Stimulated activated memory B cell treated with anti-CD40 and anti-IgM and Interleukin-4, amounts not matched to agents 10 μg/mL and 1 μg/mL and 100 μg/mL, for 72 hours (primary cell): Measurements from ENCODE around the gene SBK1.

Source experiments
- ATAC-seq: fragments of 150-1000 bp; cut with Tn5 transposase; 2 replicates; pipeline ENCODE4 v1.10.0; 2021
- H3K27ac Mint-ChIP-seq: one replicate; pipeline ENCODE4 v1.8.0; 2022; ENCODE audit warnings: mild to moderate bottlenecking, mixed read lengths
- H3K27me3 Mint-ChIP-seq: one replicate; pipeline ENCODE4 v1.8.0; 2022; ENCODE audit warnings: mixed read lengths
- H3K36me3 Mint-ChIP-seq: one replicate; pipeline ENCODE4 v1.8.0; 2022; ENCODE audit warnings: mixed read lengths
- H3K4me1 Mint-ChIP-seq: one replicate; pipeline ENCODE4 v1.8.0; 2022; ENCODE audit warnings: mixed read lengths
- H3K4me3 Mint-ChIP-seq: one replicate; pipeline ENCODE4 v1.8.0; 2022; ENCODE audit warnings: mild to moderate bottlenecking, moderate library complexity, mixed read lengths
- H3K9me3 Mint-ChIP-seq: one replicate; pipeline ENCODE4 v1.8.0; 2022; ENCODE audit warnings: mixed read lengths

Gene SBK1

DNA sequence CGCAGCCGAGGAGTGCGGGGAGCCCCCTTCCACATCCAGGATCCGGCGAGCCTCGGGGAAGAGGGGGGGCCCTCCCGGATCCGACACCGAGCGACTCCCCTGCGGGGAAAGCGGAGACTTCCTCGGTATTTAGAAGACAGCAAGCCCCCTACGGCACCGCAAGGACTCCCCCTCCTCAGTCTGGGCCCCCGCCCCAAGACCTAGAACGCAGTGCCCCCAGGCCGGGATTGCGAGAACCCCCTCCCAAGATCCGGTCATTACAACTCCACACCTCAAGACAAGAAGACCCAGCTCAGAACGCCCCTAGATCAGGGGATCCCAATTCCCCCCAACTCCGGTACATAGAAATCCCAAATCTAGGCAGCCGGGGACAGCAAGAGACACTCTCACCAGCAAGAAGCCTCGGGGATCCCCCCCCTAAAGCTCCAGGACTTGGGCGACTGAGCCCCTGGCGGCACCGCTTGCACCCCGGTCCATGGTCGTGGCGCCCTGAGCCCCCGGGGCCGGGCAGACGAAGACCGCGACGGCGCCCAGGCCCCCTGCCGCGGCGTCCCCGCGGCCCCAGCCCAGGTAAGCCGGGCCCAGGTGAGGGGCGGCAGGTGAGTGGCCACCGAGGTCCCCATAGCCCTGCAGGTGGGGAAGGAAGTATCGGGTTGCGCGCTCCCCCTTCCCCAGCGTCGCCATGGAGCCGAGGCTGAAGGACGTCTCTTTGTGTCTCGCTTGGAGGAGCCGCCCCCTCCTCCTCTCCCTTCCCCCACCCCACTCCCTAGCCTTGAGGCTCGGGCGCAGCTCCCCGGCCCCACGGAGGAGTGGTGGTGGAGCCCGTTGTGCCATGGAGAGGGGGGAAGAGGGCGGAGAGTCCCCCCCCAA is 641 bp downstream of the SBK1 start:
- ATAC-seq = peak; percentile 6
- H3K4me3 Mint-ChIP-seq = peak overlapping the region; percentile 75
- H3K27me3 Mint-ChIP-seq = peaks cover 34% of the 10 kb centered on the region
- peak overlapping the region; percentile 54 for H3K27ac Mint-ChIP-seq
- peaks cover 5% of the 10 kb centered on the region for H3K4me1 Mint-ChIP-seq
- H3K9me3 Mint-ChIP-seq = no peaks in the 10 kb centered on the region
- no peaks in the 10 kb centered on the region for H3K36me3 Mint-ChIP-seq

DNA sequence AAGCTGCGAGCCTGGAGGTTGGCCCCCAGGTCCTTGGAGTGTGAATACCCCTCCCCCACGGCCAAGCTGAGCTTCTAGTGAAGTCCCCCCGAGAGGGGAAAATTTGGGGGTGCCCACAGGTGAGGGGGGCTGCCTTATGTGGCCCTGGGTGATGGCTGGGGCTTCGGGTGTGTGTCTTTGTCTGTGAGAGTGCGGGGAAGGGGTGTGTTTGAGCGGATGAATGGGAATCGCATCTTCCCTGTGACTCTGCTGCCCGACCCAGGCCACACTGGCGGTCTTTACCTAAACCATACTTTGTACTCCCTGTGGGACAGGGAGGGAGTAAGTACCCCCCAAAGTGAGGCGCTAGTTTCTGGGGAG is 1.3 kb downstream of the SBK1 start:
- Mint-ChIP-seq H3K27me3 (peaks cover 34% of the 10 kb centered on the region), H3K9me3 (no peaks in the 10 kb centered on the region), H3K4me1 (peaks cover 5% of the 10 kb centered on the region), H3K36me3 (no peaks in the 10 kb centered on the region), H3K27ac (peak overlapping the region; percentile 54), H3K4me3 (peak overlapping the region; percentile 47)
- no peak for ATAC-seq

DNA sequence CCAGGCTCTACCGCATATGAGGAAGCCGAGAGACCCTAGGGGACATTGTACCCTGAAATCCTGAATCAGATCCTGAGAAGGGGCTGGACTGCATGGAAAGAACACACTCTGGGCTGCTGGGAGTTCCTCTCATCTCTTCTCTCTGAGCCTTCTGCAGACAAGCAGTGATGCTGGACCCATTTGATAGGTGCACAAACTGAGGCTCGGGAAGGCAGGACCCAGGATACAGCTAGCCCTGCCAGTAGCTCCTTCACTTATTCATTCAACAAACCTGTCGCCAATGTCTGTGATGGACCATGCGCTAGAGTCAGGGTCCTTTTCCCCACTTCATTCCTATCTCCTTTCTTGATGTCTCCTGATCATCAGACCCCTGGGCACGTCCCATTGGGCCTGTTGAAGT is 1.9 kb downstream of the SBK1 start:
- peaks cover 5% of the 10 kb centered on the region for H3K4me1 Mint-ChIP-seq
- no peak overlapping the region for H3K27ac Mint-ChIP-seq
- H3K9me3 Mint-ChIP-seq = no peaks in the 10 kb centered on the region
- H3K27me3 Mint-ChIP-seq = peaks cover 34% of the 10 kb centered on the region
- H3K4me3 Mint-ChIP-seq = no peak overlapping the region
- no peak for ATAC-seq
- no peaks in the 10 kb centered on the region for H3K36me3 Mint-ChIP-seq

DNA sequence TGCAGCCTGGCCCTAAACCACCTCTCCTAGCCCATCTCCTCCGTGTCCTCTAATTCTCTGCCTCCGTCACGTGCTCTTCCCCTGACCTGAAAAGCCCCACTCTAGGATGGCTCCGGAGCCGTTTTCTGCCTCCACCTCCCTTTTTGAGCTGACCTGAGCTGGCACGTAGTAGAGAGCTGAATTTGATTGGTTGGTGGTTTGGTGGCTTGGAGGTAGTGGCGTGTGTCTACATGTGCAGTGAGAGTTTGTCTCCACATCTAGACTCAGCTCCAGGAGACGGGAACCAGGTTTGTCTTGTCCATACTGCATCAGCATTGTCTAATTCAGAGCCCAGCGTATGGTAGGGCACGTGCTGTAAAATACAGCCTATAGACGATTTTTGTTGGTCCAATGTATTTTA is 3.0 kb downstream of the SBK1 start:
- no peak overlapping the region for H3K27ac Mint-ChIP-seq
- peaks cover 34% of the 10 kb centered on the region for H3K27me3 Mint-ChIP-seq
- H3K9me3 Mint-ChIP-seq = no peaks in the 10 kb centered on the region
- H3K36me3 Mint-ChIP-seq = no peaks in the 10 kb centered on the region
- H3K4me3 Mint-ChIP-seq = no peak overlapping the region
- no peak for ATAC-seq
- peaks cover 5% of the 10 kb centered on the region for H3K4me1 Mint-ChIP-seq

DNA sequence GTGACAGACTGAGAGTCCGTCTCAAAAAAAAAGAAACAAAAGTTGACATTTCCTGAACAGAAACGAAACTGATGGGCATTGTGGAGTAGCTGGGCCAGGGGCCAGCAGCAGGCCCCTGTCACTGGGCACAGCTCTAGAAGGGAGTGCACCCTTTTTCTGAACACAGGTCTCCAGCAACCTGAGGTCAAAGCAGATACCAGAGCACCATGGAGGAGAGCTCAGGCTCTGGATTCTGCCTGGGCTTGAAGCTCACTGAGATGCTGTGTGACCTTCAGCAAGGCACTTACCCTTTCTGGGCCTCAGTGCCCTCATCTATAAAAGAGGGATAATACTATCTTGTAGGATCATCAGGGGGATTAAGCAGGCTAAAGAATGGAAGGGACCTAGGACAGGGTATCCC is 5.0 kb downstream of the SBK1 start:
- Mint-ChIP-seq H3K4me1 (no peaks in the 10 kb centered on the region), H3K27ac (no peak overlapping the region), H3K4me3 (no peak overlapping the region), H3K9me3 (no peaks in the 10 kb centered on the region), H3K36me3 (no peaks in the 10 kb centered on the region), H3K27me3 (peaks cover 34% of the 10 kb centered on the region)
- no peak for ATAC-seq

DNA sequence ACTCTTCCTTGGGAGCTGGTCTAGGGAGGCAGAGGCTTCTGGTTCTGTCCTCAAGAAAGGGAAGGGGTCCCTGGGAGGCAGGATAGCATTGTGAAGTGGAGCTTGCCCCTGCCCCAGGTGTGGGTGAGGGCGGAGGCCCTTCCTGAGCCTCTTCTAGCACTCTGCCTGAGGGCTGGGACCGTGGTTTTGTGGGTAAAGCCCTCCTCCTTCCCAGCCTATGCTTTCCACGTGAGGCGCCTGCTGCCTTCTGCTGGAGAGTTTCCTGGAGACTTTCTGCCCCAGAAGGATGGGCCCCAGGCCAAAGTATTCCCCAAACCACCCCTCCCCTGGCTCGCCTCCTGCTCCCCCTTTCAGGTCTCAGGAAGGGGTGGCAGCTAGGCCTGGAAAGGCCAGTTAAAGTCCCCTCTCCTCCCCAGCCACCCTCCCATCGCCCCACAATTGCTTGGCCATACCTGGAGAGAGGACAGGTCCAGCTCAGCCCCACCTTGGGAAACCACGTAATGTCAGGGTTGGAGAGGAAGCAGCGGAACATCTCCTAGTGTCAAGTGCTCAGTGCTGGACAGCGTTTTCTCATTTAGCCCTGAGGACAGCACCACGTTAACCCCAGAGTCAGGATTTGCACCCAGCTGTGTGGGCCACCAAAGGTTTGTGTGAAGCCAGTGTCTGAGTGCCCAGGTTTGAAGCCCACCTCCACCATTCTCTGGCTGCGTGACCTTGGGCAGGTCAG is 5.6 kb downstream of the SBK1 start:
- H3K27ac Mint-ChIP-seq = no peak overlapping the region
- H3K4me1 Mint-ChIP-seq = no peaks in the 10 kb centered on the region
- peaks cover 34% of the 10 kb centered on the region for H3K27me3 Mint-ChIP-seq

DNA sequence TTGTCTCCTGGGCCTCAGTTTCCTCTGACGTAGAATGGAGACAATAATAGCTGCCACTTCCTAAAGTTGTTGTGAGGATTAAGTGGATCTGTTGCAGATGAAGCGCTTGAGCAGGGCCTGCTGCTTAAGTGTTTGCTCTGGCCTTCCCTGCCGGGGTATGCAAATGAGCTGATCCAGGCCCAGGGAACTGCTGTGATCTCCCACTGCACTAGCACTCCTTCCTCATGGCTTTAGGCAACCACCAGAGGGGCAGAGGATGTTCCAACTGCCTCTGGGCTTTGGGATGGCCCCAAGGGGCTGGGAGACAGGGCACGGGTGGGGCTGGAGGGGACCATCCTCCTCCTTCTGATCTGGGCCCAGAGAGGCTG is 6.2 kb downstream of the SBK1 start:
- no peak for ATAC-seq
- Mint-ChIP-seq H3K4me1 (no peaks in the 10 kb centered on the region), H3K4me3 (no peak overlapping the region), H3K9me3 (no peaks in the 10 kb centered on the region), H3K27me3 (peaks cover 30% of the 10 kb centered on the region), H3K36me3 (no peaks in the 10 kb centered on the region), H3K27ac (no peak overlapping the region)

More for the DNA sequence above, 5.6 kb downstream of the SBK1 start:
- Mint-ChIP-seq H3K9me3 (no peaks in the 10 kb centered on the region), H3K4me3 (no peak overlapping the region), H3K36me3 (no peaks in the 10 kb centered on the region)
- ATAC-seq = no peak

DNA sequence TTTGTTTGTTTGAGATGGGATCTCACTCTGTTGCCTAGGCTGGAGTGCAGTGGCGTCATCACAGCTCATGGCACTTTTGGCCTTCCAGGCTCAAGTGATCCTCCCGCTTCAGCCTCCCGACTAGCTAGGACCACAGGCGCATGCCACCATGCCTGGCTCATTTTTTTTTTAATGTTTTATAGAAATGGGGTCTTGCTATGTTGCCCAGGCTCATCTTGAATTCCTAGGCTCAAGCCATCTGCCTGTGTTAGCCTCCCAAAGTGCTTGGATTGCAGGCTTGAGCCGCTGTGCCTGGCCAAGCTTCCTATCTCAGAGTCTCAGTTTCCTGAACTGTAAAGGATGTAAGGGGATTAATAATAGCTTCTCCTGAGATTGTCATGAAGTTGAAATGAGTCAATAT is 8.0 kb downstream of the SBK1 start:
- Mint-ChIP-seq H3K9me3 (no peaks in the 10 kb centered on the region), H3K36me3 (no peaks in the 10 kb centered on the region), H3K4me1 (no peaks in the 10 kb centered on the region), H3K27me3 (peaks cover 12% of the 10 kb centered on the region), H3K4me3 (no peak overlapping the region), H3K27ac (no peak overlapping the region)
- ATAC-seq = no peak

DNA sequence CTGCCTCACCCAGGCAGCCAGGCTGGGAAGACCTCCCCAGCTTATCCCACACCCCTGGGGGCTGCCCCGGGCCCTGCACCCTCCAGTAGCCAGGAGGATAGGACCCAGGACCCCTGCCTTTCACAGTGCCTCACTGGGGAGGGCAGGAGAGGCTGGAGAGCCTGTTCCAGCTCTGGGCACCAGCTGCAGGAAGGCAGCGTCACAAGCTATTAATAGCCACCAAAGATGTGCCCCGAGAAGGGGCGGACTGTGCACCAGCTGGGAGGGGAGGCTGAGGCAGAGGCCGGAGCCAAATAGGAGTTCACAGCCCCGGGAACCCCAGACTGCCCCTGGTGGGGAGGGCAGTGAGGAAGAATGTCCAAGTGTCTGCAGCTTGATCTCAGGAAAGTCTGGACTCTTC is 8.8 kb downstream of the SBK1 start:
- ATAC-seq = no peak
- no peaks in the 10 kb centered on the region for H3K9me3 Mint-ChIP-seq
- H3K36me3 Mint-ChIP-seq = no peaks in the 10 kb centered on the region
- no peak overlapping the region for H3K27ac Mint-ChIP-seq
- no peaks in the 10 kb centered on the region for H3K4me1 Mint-ChIP-seq
- no peak overlapping the region for H3K4me3 Mint-ChIP-seq
- peaks cover 9% of the 10 kb centered on the region for H3K27me3 Mint-ChIP-seq

DNA sequence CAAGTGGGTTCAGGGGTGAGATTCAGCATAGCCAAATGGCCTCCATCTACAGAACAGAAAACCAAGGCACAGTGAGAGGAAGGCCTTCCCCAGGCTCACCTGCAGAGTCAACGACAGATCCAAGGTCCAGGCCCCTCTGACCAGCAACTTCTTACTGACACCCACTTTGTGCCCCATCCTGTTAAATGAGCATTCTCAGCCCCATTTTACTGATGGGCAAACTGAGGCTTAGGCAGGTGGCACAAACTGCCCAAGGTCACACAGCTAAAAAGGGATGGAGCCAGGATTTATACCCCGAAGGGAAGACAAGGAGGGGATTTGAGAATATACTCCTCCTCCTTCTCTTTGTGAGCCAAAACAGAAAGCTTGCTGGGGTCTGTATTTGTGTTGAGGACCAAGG is 9.3 kb downstream of the SBK1 start:
- ATAC-seq = no peak
- H3K9me3 Mint-ChIP-seq = no peaks in the 10 kb centered on the region
- H3K27me3 Mint-ChIP-seq = peaks cover 5% of the 10 kb centered on the region
- no peaks in the 10 kb centered on the region for H3K36me3 Mint-ChIP-seq
- no peak overlapping the region for H3K27ac Mint-ChIP-seq
- H3K4me3 Mint-ChIP-seq = no peak overlapping the region
- no peaks in the 10 kb centered on the region for H3K4me1 Mint-ChIP-seq

DNA sequence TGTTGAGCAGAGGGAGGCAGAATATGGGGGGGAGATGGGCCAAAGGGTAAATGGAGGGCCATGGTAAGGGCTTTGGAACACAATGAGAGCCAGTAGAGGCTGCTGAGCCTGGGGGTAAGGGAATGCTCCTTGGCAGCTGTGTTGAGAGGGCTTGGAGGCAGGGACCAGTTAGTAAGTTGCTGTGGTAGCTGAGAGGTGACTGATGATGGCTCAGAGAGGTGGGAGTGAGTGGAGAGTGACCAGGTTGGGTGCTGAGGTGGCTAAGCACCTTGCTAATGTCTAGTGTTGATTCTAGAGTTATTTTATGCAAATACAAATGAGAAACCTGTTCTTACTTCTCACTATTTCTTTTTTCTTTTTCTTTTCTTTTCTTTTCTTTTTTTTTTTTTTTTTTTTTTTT is 10.8 kb downstream of the SBK1 start:
- Mint-ChIP-seq H3K27ac (no peak overlapping the region), H3K27me3 (no peaks in the 10 kb centered on the region), H3K4me1 (no peaks in the 10 kb centered on the region), H3K4me3 (no peak overlapping the region), H3K36me3 (no peaks in the 10 kb centered on the region), H3K9me3 (no peaks in the 10 kb centered on the region)
- ATAC-seq = no peak

DNA sequence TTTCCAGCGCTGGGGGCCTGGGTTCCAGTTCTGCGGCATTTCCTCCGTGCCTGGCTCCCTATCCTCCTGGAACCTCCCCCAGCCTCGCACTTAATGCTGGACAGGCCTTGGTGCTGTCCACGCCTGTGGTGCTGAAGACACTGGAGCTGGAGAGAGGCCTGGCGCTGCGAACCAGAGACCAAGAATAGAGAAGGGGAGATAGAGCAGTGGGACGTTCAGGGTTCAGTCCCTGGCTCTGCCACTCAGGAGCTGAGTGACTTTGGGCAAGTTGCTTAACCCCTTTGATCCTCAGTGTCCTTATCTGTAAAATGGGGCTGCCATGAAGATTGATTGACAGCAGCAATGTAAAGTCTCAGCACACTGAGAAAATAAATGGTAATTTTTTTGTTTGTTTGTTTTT is 11.9 kb downstream of the SBK1 start:
- Mint-ChIP-seq H3K4me1 (no peaks in the 10 kb centered on the region), H3K27ac (no peak overlapping the region), H3K4me3 (no peak overlapping the region), H3K36me3 (no peaks in the 10 kb centered on the region), H3K9me3 (no peaks in the 10 kb centered on the region), H3K27me3 (no peaks in the 10 kb centered on the region)
- no peak for ATAC-seq

DNA sequence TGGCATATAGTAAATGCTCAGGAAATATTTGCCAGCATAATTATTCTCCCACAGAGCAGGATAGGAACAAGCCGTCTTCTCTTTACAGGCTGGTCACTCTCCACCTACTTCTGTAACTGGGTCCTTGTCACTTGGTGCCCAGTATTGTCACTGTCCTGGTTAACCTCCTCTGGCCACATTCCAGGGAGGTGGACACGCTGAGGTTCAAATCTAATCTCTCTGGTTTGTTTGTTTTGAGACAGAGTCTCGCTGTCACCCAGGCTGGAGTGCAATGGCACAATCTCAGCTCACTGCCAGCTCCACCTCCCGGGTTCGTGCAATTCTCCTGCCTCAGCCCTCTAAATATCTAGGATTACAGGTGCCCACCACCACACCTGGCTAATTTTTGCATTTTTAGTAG is 15.6 kb downstream of the SBK1 start:
- no peaks in the 10 kb centered on the region for H3K36me3 Mint-ChIP-seq
- no peaks in the 10 kb centered on the region for H3K9me3 Mint-ChIP-seq
- H3K4me1 Mint-ChIP-seq = peaks cover 21% of the 10 kb centered on the region
- no peaks in the 10 kb centered on the region for H3K27me3 Mint-ChIP-seq
- no peak for ATAC-seq
- no peak overlapping the region for H3K27ac Mint-ChIP-seq
- no peak overlapping the region for H3K4me3 Mint-ChIP-seq

DNA sequence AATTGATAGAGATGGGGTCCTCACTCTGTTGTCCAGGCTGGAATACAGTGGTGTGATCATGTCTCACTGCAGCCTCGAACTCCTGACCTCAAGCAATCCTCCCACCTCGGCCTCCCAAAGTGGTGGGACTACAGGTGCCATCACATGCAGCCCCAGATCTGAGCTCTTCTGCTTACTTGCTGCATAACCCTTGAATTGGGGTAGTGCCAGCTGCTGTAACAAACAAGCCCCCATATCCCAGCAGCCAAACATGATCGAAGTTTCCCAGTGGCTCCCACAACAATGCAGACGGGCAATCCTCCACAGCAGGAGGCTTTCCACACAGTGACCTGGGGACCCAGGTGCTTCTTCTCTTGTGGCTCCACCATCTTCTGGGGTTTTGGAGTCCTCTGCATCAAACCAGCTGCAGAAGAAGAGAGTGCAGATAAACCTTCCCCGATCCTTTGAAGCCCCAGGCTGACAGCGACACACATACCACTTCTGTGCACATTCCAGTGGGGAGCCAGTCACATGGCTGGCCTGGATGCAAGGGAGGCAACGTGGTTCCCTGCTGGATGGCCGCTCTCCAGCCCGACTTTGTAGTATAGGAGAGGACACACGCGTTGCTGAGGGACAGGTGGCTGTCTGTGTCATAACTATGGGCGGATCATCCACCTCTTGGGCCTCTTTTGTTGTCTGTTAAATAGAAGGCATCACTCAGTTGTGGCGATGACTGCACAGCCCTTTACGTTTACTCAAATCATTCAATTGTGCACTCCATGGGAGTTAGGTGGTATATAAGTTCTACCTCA is 16.7 kb downstream of the SBK1 start:
- Mint-ChIP-seq H3K9me3 (no peaks in the 10 kb centered on the region), H3K36me3 (no peaks in the 10 kb centered on the region), H3K4me1 (peaks cover 21% of the 10 kb centered on the region), H3K4me3 (no peak overlapping the region), H3K27me3 (peaks cover 8% of the 10 kb centered on the region), H3K27ac (no peak overlapping the region)
- ATAC-seq = no peak

DNA sequence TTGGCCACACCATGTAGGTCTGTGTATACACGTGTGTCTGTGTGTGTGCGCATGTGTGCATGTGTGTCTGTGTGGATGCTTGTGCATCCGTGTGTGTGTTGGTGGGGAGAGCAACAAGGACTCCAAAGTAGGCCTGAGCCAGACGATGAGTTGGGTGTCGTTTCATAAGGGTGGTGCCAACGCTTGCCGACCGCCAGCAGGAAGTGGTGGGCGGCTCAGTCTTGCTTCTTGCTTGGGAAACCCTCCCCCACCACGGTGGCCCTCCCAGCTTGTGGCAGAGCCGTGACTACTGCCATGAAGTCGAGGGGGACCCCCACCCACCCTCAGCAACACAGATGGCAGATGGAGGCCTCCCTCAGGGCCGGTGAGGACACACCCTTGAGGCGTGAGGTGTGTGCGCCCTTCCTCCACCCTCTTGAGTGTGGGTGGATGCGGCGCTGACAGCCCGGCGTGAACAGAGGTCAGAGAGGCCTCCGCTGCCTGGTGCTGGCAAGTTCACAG is 17.5 kb downstream of the SBK1 start:
- Mint-ChIP-seq H3K9me3 (no peaks in the 10 kb centered on the region), H3K27me3 (peaks cover 17% of the 10 kb centered on the region), H3K27ac (peak overlapping the region; percentile 52), H3K4me3 (peak overlapping the region; percentile 12), H3K36me3 (no peaks in the 10 kb centered on the region), H3K4me1 (peaks cover 21% of the 10 kb centered on the region)
- ATAC-seq = peak; percentile 78
